Rectal smooth muscle tissue (tissue), 1 donor: Measurements from ENCODE around the gene PAFAH1B1.
"Not testable (repeated sequence)": the region's sequence is repeated elsewhere in the genome, so short reads cannot be mapped to it uniquely, and the experiment has no call there.

Experiments
- H3K27ac ChIP-seq: one replicate; pipeline ENCODE4 v1.7.0; 2013; ENCODE audit warnings: low read depth, low read length, inconsistent platforms
- H3K27me3 ChIP-seq: one replicate; pipeline ENCODE4 v1.7.0; 2013; ENCODE audit warnings: low read length; ENCODE audit not compliant: control insufficient read depth, insufficient read depth
- H3K36me3 ChIP-seq: one replicate; pipeline ENCODE4 v1.7.0; 2013; ENCODE audit warnings: low read length; ENCODE audit not compliant: control insufficient read depth, insufficient read depth
- H3K4me1 ChIP-seq: one replicate; pipeline ENCODE4 v1.7.0; 2013; ENCODE audit warnings: low read length; ENCODE audit not compliant: control insufficient read depth, insufficient read depth
- H3K4me3 ChIP-seq: one replicate; pipeline ENCODE4 v1.7.0; 2013; ENCODE audit warnings: low read length
- H3K9ac ChIP-seq: one replicate; pipeline ENCODE4 v1.7.0; 2013; ENCODE audit warnings: low read length

Gene PAFAH1B1

GRCh38 chr17:2697611-2698162, 104.2 kb downstream of the PAFAH1B1 start:
- Histone ChIP-seq H3K36me3 (peaks cover 43% of the 10 kb centered on the region), H3K27me3 (no peaks in the 10 kb centered on the region), H3K9ac (no peak overlapping the region), H3K4me3 (no peak overlapping the region), H3K27ac (no peak overlapping the region), H3K4me1 (no peaks in the 10 kb centered on the region)

- not testable (repeated sequence) for H3K27ac ChIP-seq, H3K4me3 ChIP-seq, H3K27me3 ChIP-seq, H3K9ac ChIP-seq, H3K4me1 ChIP-seq
- peaks cover 42% of the 10 kb centered on the region for H3K36me3 ChIP-seq
Measured at GRCh38 chr17:2699216-2699805, 105.9 kb downstream of the PAFAH1B1 start.

- no peak overlapping the region for H3K4me3 ChIP-seq
- H3K36me3 ChIP-seq: peaks cover 40% of the 10 kb centered on the region
- no peak overlapping the region for H3K9ac ChIP-seq
- no peaks in the 10 kb centered on the region for H3K27me3 ChIP-seq
- no peaks in the 10 kb centered on the region for H3K4me1 ChIP-seq
- no peak overlapping the region for H3K27ac ChIP-seq
Measured at GRCh38 chr17:2700030-2700490, 106.6 kb downstream of the PAFAH1B1 start.

- Histone ChIP-seq H3K4me3 (no peak overlapping the region), H3K27me3 (no peaks in the 10 kb centered on the region), H3K4me1 (no peaks in the 10 kb centered on the region), H3K27ac (no peak overlapping the region), H3K36me3 (peaks cover 35% of the 10 kb centered on the region), H3K9ac (no peak overlapping the region)
Measured at GRCh38 chr17:2700491-2701141, 107.2 kb downstream of the PAFAH1B1 start.

GRCh38 chr17:2701161-2701995, 107.9 kb downstream of the PAFAH1B1 start:
- H3K9ac ChIP-seq: no peak overlapping the region
- peaks cover 30% of the 10 kb centered on the region for H3K36me3 ChIP-seq
- H3K27ac ChIP-seq: peak overlapping the region; percentile 21
- H3K4me3 ChIP-seq: no peak overlapping the region
- H3K4me1 ChIP-seq: no peaks in the 10 kb centered on the region
- H3K27me3 ChIP-seq: no peaks in the 10 kb centered on the region

GRCh38 chr17:2701996-2702741, 108.7 kb downstream of the PAFAH1B1 start:
- peak overlapping the region; percentile 21 for H3K27ac ChIP-seq
- H3K36me3 ChIP-seq: peaks cover 25% of the 10 kb centered on the region
- H3K27me3 ChIP-seq: no peaks in the 10 kb centered on the region
- H3K4me1 ChIP-seq: peaks cover 2% of the 10 kb centered on the region
- H3K9ac ChIP-seq: no peak overlapping the region
- H3K4me3 ChIP-seq: no peak overlapping the region

- Histone ChIP-seq H3K36me3 (peaks cover 21% of the 10 kb centered on the region), H3K27me3 (no peaks in the 10 kb centered on the region), H3K27ac (no peak overlapping the region), H3K4me3 (no peak overlapping the region), H3K9ac (no peak overlapping the region), H3K4me1 (peaks cover 5% of the 10 kb centered on the region)
Measured at GRCh38 chr17:2703181-2703580, 109.7 kb downstream of the PAFAH1B1 start.

GRCh38 chr17:2703606-2704005, 110.2 kb downstream of the PAFAH1B1 start:
- Histone ChIP-seq H3K4me3 (no peak overlapping the region), H3K36me3 (peaks cover 19% of the 10 kb centered on the region), H3K27ac (no peak overlapping the region), H3K4me1 (peaks cover 5% of the 10 kb centered on the region), H3K27me3 (no peaks in the 10 kb centered on the region), H3K9ac (no peak overlapping the region)

- H3K4me1 ChIP-seq: peaks cover 8% of the 10 kb centered on the region
- H3K27me3 ChIP-seq: no peaks in the 10 kb centered on the region
- no peak overlapping the region for H3K4me3 ChIP-seq
- H3K36me3 ChIP-seq: peaks cover 18% of the 10 kb centered on the region
- no peak overlapping the region for H3K27ac ChIP-seq
- no peak overlapping the region for H3K9ac ChIP-seq
Measured at GRCh38 chr17:2704031-2704889, 110.8 kb downstream of the PAFAH1B1 start.

GRCh38 chr17:2704890-2705248, 111.4 kb downstream of the PAFAH1B1 start:
- H3K9ac ChIP-seq: no peak overlapping the region
- H3K4me1 ChIP-seq: peaks cover 13% of the 10 kb centered on the region
- no peak overlapping the region for H3K4me3 ChIP-seq
- no peak overlapping the region for H3K27ac ChIP-seq
- H3K27me3 ChIP-seq: no peaks in the 10 kb centered on the region
- peaks cover 18% of the 10 kb centered on the region for H3K36me3 ChIP-seq

GRCh38 chr17:2705263-2705662, 111.8 kb downstream of the PAFAH1B1 start:
- Histone ChIP-seq H3K4me3 (no peak overlapping the region), H3K36me3 (peaks cover 18% of the 10 kb centered on the region), H3K27ac (no peak overlapping the region), H3K4me1 (peaks cover 17% of the 10 kb centered on the region), H3K9ac (no peak overlapping the region), H3K27me3 (no peaks in the 10 kb centered on the region)
